Measurements from ENCODE around the gene SPATS2L. TPM values are rescaled to one million over a fixed set of nuclear protein-coding genes. Genes with fewer than 3 reads are reported as not detected.

The SPATS2L gene
- total RNA-seq, 1 donor from 2014 or later: 29.1 TPM

DNA sequence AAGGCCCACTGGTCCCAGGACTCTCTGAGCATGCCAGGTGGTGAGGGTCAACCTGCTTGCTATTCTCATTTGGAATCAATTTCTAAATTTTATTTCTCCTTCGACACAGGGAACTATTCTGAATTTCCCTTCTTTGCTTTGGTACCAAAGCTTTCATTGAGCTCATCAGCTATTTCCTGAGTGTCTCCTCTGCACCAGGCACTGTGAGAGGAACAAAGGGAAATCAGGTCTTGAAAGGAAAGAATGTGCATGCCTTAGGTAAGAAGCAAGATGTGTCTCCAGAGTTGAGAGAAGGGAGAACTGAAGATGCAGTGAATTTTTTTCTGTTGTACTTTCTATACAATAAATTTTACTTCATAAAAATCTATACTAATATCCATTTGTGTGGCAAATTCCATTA, 17.9 kb downstream of the SPATS2L start:
- peaks cover 34% of the 10 kb centered on the region for H3K4me1 ChIP-seq
- H3K27me3 ChIP-seq: no peaks in the 10 kb centered on the region
- no peak overlapping the region for H3K4me3 ChIP-seq
- Mint-ChIP-seq H3K27ac (peak overlapping the region; percentile 5), H3K27me3 (ENCODE audit: insufficient read depth, low read depth) (no peaks in the 10 kb centered on the region), H3K36me3 (peaks cover 2% of the 10 kb centered on the region), H3K9me3 (no peaks in the 10 kb centered on the region), H3K4me3 (no peak overlapping the region), H3K4me1 (peaks cover 36% of the 10 kb centered on the region)
- no peaks in the 10 kb centered on the region for H3K9me3 ChIP-seq (ENCODE audit: low read depth)
- no peak overlapping the region for H3K9ac ChIP-seq
- H3K79me2 ChIP-seq (ENCODE audit: low read depth): peaks cover 57% of the 10 kb centered on the region
- H3K36me3 ChIP-seq: no peaks in the 10 kb centered on the region
- peak; percentile 42 for DNase-seq (ENCODE audit: low spot score)
- no peaks in the 10 kb centered on the region for H4K20me1 ChIP-seq (ENCODE audit: low read depth)
- H3K4me2 ChIP-seq: peak overlapping the region; percentile 43
- no peak overlapping the region for H3K27ac ChIP-seq
- no peak overlapping the region for H2AFZ ChIP-seq (replicated peaks)
- TF ChIP-seq EZH2phosphoT487 (IDR thresholded peaks at IDR 0.05): no peak
- TF ChIP-seq, protein P1, sequence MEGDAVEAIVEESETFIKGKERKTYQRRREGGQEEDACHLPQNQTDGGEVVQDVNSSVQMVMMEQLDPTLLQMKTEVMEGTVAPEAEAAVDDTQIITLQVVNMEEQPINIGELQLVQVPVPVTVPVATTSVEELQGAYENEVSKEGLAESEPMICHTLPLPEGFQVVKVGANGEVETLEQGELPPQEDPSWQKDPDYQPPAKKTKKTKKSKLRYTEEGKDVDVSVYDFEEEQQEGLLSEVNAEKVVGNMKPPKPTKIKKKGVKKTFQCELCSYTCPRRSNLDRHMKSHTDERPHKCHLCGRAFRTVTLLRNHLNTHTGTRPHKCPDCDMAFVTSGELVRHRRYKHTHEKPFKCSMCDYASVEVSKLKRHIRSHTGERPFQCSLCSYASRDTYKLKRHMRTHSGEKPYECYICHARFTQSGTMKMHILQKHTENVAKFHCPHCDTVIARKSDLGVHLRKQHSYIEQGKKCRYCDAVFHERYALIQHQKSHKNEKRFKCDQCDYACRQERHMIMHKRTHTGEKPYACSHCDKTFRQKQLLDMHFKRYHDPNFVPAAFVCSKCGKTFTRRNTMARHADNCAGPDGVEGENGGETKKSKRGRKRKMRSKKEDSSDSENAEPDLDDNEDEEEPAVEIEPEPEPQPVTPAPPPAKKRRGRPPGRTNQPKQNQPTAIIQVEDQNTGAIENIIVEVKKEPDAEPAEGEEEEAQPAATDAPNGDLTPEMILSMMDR (IDR thresholded peaks at IDR 0.05): no peak
- TF ChIP-seq EZH2 (IDR thresholded peaks at IDR 0.05): no peak
- H3F3A ChIP-seq (ENCODE audit: low read depth): no peaks in the 10 kb centered on the region

DNA sequence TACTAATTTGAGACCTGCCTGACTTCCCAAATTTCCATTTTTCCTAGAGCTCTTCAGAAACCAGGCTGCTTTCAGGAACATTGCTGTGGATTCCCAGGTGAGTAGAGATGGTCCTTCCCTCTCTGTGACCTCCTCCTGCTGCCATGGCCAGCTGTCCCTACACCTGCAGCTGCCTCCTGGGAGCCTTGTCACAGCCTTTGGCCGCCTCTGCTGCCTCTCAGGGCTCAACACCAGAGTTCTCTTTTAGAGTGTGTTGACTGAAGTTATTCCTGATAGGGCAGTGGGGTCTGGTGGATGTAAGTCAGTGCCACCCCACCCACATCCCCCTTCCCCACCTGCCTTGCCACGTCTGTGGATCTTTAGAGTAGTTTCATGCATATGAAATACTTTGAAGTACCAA, 22.9 kb downstream of the SPATS2L start:
- H3K9ac ChIP-seq: no peak overlapping the region
- Mint-ChIP-seq H3K27me3 (ENCODE audit: insufficient read depth, low read depth) (no peaks in the 10 kb centered on the region), H3K4me1 (peaks cover 20% of the 10 kb centered on the region), H3K4me3 (no peak overlapping the region), H3K9me3 (peaks cover 5% of the 10 kb centered on the region), H3K27ac (no peak overlapping the region), H3K36me3 (peaks cover 2% of the 10 kb centered on the region)
- H3K79me2 ChIP-seq (ENCODE audit: low read depth): peaks cover 15% of the 10 kb centered on the region
- H3K4me2 ChIP-seq: no peak overlapping the region
- no peak overlapping the region for H3K27ac ChIP-seq
- TF ChIP-seq, protein P1 (IDR thresholded peaks at IDR 0.05): no peak
- TF ChIP-seq EZH2 (IDR thresholded peaks at IDR 0.05) (no peak), EZH2phosphoT487 (IDR thresholded peaks at IDR 0.05) (no peak)
- no peak overlapping the region for H2AFZ ChIP-seq (replicated peaks)
- H3K4me3 ChIP-seq: no peak overlapping the region
- no peaks in the 10 kb centered on the region for H3K27me3 ChIP-seq
- no peaks in the 10 kb centered on the region for H3K9me3 ChIP-seq (ENCODE audit: low read depth)
- no peaks in the 10 kb centered on the region for H4K20me1 ChIP-seq (ENCODE audit: low read depth)
- DNase-seq (ENCODE audit: low spot score): no peak
- no peaks in the 10 kb centered on the region for H3F3A ChIP-seq (ENCODE audit: low read depth)
- no peaks in the 10 kb centered on the region for H3K36me3 ChIP-seq
- peaks cover 6% of the 10 kb centered on the region for H3K4me1 ChIP-seq

DNA sequence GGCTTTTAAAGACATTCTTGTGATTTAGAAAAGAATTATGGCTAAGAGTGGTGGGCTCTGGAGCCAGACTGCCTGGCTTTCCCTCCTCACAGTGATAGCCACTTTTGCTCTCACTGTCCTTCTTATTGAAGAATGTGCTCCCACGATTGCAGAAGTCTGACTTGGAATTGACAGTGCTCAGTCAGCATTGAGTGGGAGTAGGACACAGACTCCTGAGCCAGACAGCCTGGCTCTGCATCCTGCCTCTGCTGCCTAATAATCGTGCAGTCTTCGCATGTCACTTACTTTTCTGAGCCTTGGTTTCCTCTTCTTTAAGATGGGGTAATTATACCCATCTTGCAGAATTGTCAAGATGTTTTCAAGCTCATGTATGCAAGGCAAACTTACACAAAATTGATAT, 23.3 kb downstream of the SPATS2L start:
- peaks cover 5% of the 10 kb centered on the region for H3K9me3 Mint-ChIP-seq
- H3K4me1 Mint-ChIP-seq: peaks cover 19% of the 10 kb centered on the region
- H3K4me3 Mint-ChIP-seq: no peak overlapping the region
- H3K27ac Mint-ChIP-seq: no peak overlapping the region
- H3K27ac ChIP-seq: no peak overlapping the region
- no peak overlapping the region for H3K4me2 ChIP-seq
- H2AFZ ChIP-seq (replicated peaks): no peak overlapping the region
- H3K27me3 Mint-ChIP-seq (ENCODE audit: insufficient read depth, low read depth): no peaks in the 10 kb centered on the region
- no peak for DNase-seq (ENCODE audit: low spot score)
- H3K4me3 ChIP-seq: no peak overlapping the region
- no peaks in the 10 kb centered on the region for H3K27me3 ChIP-seq
- no peak for TF ChIP-seq EZH2 (IDR thresholded peaks at IDR 0.05)
- TF ChIP-seq, protein P1 (IDR thresholded peaks at IDR 0.05): no peak
- H3K9ac ChIP-seq: no peak overlapping the region
- peaks cover 2% of the 10 kb centered on the region for H3K4me1 ChIP-seq
- H3K36me3 Mint-ChIP-seq: peaks cover 4% of the 10 kb centered on the region
- H3K36me3 ChIP-seq: no peaks in the 10 kb centered on the region
- H3K79me2 ChIP-seq (ENCODE audit: low read depth): peaks cover 10% of the 10 kb centered on the region
- H3K9me3 ChIP-seq (ENCODE audit: low read depth): no peaks in the 10 kb centered on the region
- H3F3A ChIP-seq (ENCODE audit: low read depth): no peaks in the 10 kb centered on the region
- no peaks in the 10 kb centered on the region for H4K20me1 ChIP-seq (ENCODE audit: low read depth)
